Astrocyte (in vitro differentiated cells and primary cell): ENCODE measurements around the gene RAD51B. TPM values are rescaled to one million over a fixed set of nuclear protein-coding genes. Genes with fewer than 3 reads are reported as not detected.

Experiments used
- DNase-seq: peaks from one replicate; pipeline ENCODE4 v3.0.0-alpha.2; 2010; ENCODE audit warnings: low read depth
- FAIRE-seq: peaks from 2 replicates; lab custom pipeline; 2011; peaks lifted over from hg19 to GRCh38; lab: Jason Lieb, UNC
- H2AFZ ChIP-seq: 2 replicates; pipeline ENCODE4 v1.6.0; 2012; ENCODE audit warnings: low read depth, low read length, inconsistent platforms
- H3K27ac ChIP-seq: 2 replicates; pipeline ENCODE4 v1.5.1; 2011; ENCODE audit warnings: low read depth, low read length, inconsistent platforms
- H3K27me3 ChIP-seq: 2 replicates; pipeline ENCODE4 v1.6.0; 2011; ENCODE audit warnings: low read length, inconsistent platforms; ENCODE audit not compliant: insufficient read depth
- H3K36me3 ChIP-seq: 2 replicates; pipeline ENCODE4 v1.5.1; 2011; ENCODE audit warnings: low read length, inconsistent platforms; ENCODE audit not compliant: insufficient read depth
- H3K4me1 ChIP-seq: 2 replicates; pipeline ENCODE4 v1.5.1; 2011; ENCODE audit warnings: low read length, inconsistent platforms; ENCODE audit not compliant: insufficient read depth
- H3K4me2 ChIP-seq: 2 replicates; pipeline ENCODE4 v1.6.0; 2012; ENCODE audit warnings: low read length, inconsistent platforms
- H3K4me3 ChIP-seq: 2 replicates; pipeline ENCODE4 v1.5.1; 2011; ENCODE audit warnings: low read depth, mild to moderate bottlenecking, low read length, inconsistent platforms; ENCODE audit not compliant: insufficient read depth
- H3K79me2 ChIP-seq: 2 replicates; pipeline ENCODE4 v1.6.0; 2012; ENCODE audit warnings: mild to moderate bottlenecking, low read length, inconsistent platforms; ENCODE audit not compliant: insufficient read depth
- H3K9ac ChIP-seq: 2 replicates; pipeline ENCODE4 v1.6.0; 2012; ENCODE audit warnings: mild to moderate bottlenecking, low read length, inconsistent platforms
- H3K9me3 ChIP-seq: 2 replicates; pipeline ENCODE4 v1.5.1; 2012; ENCODE audit warnings: low read depth, mild to moderate bottlenecking, low read length, inconsistent platforms; ENCODE audit not compliant: insufficient read depth
- H4K20me1 ChIP-seq: 2 replicates; pipeline ENCODE4 v1.6.0; 2012; ENCODE audit warnings: low read length, inconsistent platforms; ENCODE audit not compliant: insufficient read depth
- H3K27ac Mint-ChIP-seq: one replicate; pipeline ENCODE4 v1.8.0; 2021; ENCODE audit warnings: mild to moderate bottlenecking, mixed read lengths; ENCODE audit not compliant: unreplicated experiment
- H3K27me3 Mint-ChIP-seq: one replicate; pipeline ENCODE4 v1.8.0; 2021; ENCODE audit warnings: low read depth, mixed read lengths; ENCODE audit not compliant: unreplicated experiment
- H3K36me3 Mint-ChIP-seq: one replicate; pipeline ENCODE4 v1.8.0; 2021; ENCODE audit warnings: low read depth, mixed read lengths; ENCODE audit not compliant: unreplicated experiment
- H3K4me1 Mint-ChIP-seq: one replicate; pipeline ENCODE4 v1.8.0; 2021; ENCODE audit warnings: low read depth, mixed read lengths; ENCODE audit not compliant: unreplicated experiment
- H3K4me3 Mint-ChIP-seq: one replicate; pipeline ENCODE4 v1.8.0; 2021; ENCODE audit warnings: mild to moderate bottlenecking, moderate library complexity, mixed read lengths; ENCODE audit not compliant: unreplicated experiment
- H3K9me3 Mint-ChIP-seq: one replicate; pipeline ENCODE4 v1.8.0; 2021; ENCODE audit warnings: mild to moderate bottlenecking, mixed read lengths; ENCODE audit not compliant: unreplicated experiment
- EZH2 ChIP-seq: IDR thresholded peaks from 2 replicates; pipeline ENCODE4 v1.6.1; 2012; ENCODE audit warnings: mild to moderate bottlenecking, low read length, inconsistent platforms; ENCODE audit not compliant: insufficient read depth
- total RNA-seq: library from RNA; stranded (reverse); gene quantifications from 2 replicates; pipeline ENCODE4 v1.2.1, GENCODE V29; 2021
- TF ChIP-seq, protein P1 (sequence below): IDR thresholded peaks from 2 replicates; pipeline ENCODE4 v1.5.1; 2011; ENCODE audit warnings: low read depth, mild to moderate bottlenecking, inconsistent platforms, low read length, moderate library complexity; ENCODE audit not compliant: insufficient read depth

RAD51B gene
- total RNA-seq, 1 donor from 2014 or later: 10.8 TPM

GRCh38 chr14:68610251-68610793 is 790.7 kb downstream of the RAD51B start:
- H3K27ac ChIP-seq: no peak overlapping the region
- no peaks in the 10 kb centered on the region for H3K79me2 ChIP-seq
- peaks cover 8% of the 10 kb centered on the region for H3K4me1 ChIP-seq
- no peak overlapping the region for H3K27ac Mint-ChIP-seq
- H4K20me1 ChIP-seq: no peaks in the 10 kb centered on the region
- peaks cover 5% of the 10 kb centered on the region for H3K4me1 Mint-ChIP-seq
- H3K9ac ChIP-seq: no peak overlapping the region
- peaks cover 2% of the 10 kb centered on the region for H3K9me3 ChIP-seq
- H3K4me2 ChIP-seq: no peak overlapping the region
- peaks cover 18% of the 10 kb centered on the region for H3K9me3 Mint-ChIP-seq
- no peak overlapping the region for H2AFZ ChIP-seq
- H3K36me3 Mint-ChIP-seq: peaks cover 10% of the 10 kb centered on the region
- H3K36me3 ChIP-seq: no peaks in the 10 kb centered on the region
- no peak overlapping the region for H3K4me3 Mint-ChIP-seq
- FAIRE-seq (no peak), DNase-seq (no peak)
- H3K4me3 ChIP-seq: no peak overlapping the region
- no peaks in the 10 kb centered on the region for H3K27me3 Mint-ChIP-seq
- no peaks in the 10 kb centered on the region for H3K27me3 ChIP-seq
- TF ChIP-seq, protein P1, sequence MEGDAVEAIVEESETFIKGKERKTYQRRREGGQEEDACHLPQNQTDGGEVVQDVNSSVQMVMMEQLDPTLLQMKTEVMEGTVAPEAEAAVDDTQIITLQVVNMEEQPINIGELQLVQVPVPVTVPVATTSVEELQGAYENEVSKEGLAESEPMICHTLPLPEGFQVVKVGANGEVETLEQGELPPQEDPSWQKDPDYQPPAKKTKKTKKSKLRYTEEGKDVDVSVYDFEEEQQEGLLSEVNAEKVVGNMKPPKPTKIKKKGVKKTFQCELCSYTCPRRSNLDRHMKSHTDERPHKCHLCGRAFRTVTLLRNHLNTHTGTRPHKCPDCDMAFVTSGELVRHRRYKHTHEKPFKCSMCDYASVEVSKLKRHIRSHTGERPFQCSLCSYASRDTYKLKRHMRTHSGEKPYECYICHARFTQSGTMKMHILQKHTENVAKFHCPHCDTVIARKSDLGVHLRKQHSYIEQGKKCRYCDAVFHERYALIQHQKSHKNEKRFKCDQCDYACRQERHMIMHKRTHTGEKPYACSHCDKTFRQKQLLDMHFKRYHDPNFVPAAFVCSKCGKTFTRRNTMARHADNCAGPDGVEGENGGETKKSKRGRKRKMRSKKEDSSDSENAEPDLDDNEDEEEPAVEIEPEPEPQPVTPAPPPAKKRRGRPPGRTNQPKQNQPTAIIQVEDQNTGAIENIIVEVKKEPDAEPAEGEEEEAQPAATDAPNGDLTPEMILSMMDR: no peak
- TF ChIP-seq EZH2: no peak

DNA sequence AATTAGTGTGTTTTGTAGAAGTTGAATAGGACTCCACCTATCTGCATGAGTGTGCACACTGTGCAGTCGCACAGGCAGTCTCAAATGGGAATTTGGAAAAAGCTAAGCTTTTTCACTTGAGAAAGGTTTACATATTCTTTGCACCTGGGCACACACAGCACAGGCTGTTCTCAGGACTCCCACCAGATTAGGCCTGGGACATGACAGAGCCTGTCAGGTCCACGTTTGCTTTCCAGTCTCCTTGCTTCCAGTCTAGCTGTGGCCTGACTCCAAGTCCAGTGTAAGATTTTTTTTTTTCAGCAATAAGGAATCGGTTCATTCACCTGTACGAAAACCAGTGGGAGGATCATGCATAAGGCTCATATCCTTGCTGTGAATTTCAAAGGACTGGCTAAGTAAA is 792.0 kb downstream of the RAD51B start:
- Mint-ChIP-seq H3K4me3 (no peak overlapping the region), H3K4me1 (peaks cover 5% of the 10 kb centered on the region), H3K27ac (no peak overlapping the region), H3K27me3 (no peaks in the 10 kb centered on the region), H3K36me3 (peaks cover 7% of the 10 kb centered on the region), H3K9me3 (peaks cover 17% of the 10 kb centered on the region)
- H3K4me1 ChIP-seq: peaks cover 8% of the 10 kb centered on the region
- H3K27me3 ChIP-seq: no peaks in the 10 kb centered on the region
- no peaks in the 10 kb centered on the region for H3K79me2 ChIP-seq
- H4K20me1 ChIP-seq: no peaks in the 10 kb centered on the region
- no peak overlapping the region for H3K4me2 ChIP-seq
- H3K4me3 ChIP-seq: no peak overlapping the region
- TF ChIP-seq, protein P1: no peak
- no peak for TF ChIP-seq EZH2
- no peak overlapping the region for H3K27ac ChIP-seq
- no peak overlapping the region for H3K9ac ChIP-seq
- no peak for DNase-seq
- peaks cover 1% of the 10 kb centered on the region for H3K9me3 ChIP-seq
- no peaks in the 10 kb centered on the region for H3K36me3 ChIP-seq
- FAIRE-seq: no peak
- H2AFZ ChIP-seq: no peak overlapping the region

DNA sequence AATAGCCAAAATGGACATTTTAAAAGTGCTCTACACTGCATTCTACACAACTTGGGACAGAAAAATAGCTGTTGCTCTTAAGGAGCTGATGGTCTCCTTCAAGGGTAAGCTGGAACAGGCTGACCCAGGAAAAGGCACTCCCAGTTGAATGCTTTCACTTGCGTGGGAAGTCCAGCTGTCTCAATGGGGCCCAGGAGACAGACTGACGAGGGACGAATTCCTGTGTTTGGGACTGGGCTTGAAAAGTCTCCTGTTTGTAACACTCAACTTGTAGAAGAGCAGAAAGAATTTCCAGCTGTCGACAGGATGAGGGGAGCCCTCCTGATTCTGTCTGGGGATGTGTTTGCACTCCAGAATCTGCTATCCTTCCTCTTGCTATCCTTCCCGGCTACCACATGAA is 792.5 kb downstream of the RAD51B start:
- no peaks in the 10 kb centered on the region for H4K20me1 ChIP-seq
- H3K27ac Mint-ChIP-seq: peak overlapping the region; percentile 37
- TF ChIP-seq, protein P1: no peak
- TF ChIP-seq EZH2: no peak
- peaks cover 7% of the 10 kb centered on the region for H3K4me1 ChIP-seq
- no peaks in the 10 kb centered on the region for H3K27me3 ChIP-seq
- H3K79me2 ChIP-seq: no peaks in the 10 kb centered on the region
- H2AFZ ChIP-seq: no peak overlapping the region
- no peak overlapping the region for H3K4me3 Mint-ChIP-seq
- H3K4me1 Mint-ChIP-seq: peaks cover 2% of the 10 kb centered on the region
- DNase-seq: no peak
- no peaks in the 10 kb centered on the region for H3K36me3 ChIP-seq
- no peak overlapping the region for H3K27ac ChIP-seq
- FAIRE-seq: no peak
- peaks cover 7% of the 10 kb centered on the region for H3K36me3 Mint-ChIP-seq
- no peak overlapping the region for H3K9ac ChIP-seq
- H3K4me2 ChIP-seq: no peak overlapping the region
- no peaks in the 10 kb centered on the region for H3K27me3 Mint-ChIP-seq
- H3K9me3 ChIP-seq: peaks cover 4% of the 10 kb centered on the region
- H3K4me3 ChIP-seq: no peak overlapping the region
- H3K9me3 Mint-ChIP-seq: peaks cover 21% of the 10 kb centered on the region
